Measurements from ENCODE around the gene DNAJB13.

GRCh38 chr11:73914284-73914683 is 36.5 kb upstream of the DNAJB13 start:
- TF ChIP-seq CTCF (IDR thresholded peaks at IDR 0.05) (no peak), ZFX (IDR thresholded peaks at IDR 0.05; ENCODE audit: borderline replicate concordance) (no peak)
